22Rv1 (cell line): ENCODE results near the gene GMDS.

Experiments
- CTCF ChIP-seq: fragments of 450-650 bp; IDR thresholded peaks from 2 replicates; pipeline ENCODE4 v1.5.1; 2017; ENCODE audit warnings: mild to moderate bottlenecking
- ZFX ChIP-seq: fragments of 450-650 bp; IDR thresholded peaks from 2 replicates; pipeline ENCODE4 v1.6.1; 2017; ENCODE audit warnings: antibody characterized with exemption, borderline replicate concordance

DNA sequence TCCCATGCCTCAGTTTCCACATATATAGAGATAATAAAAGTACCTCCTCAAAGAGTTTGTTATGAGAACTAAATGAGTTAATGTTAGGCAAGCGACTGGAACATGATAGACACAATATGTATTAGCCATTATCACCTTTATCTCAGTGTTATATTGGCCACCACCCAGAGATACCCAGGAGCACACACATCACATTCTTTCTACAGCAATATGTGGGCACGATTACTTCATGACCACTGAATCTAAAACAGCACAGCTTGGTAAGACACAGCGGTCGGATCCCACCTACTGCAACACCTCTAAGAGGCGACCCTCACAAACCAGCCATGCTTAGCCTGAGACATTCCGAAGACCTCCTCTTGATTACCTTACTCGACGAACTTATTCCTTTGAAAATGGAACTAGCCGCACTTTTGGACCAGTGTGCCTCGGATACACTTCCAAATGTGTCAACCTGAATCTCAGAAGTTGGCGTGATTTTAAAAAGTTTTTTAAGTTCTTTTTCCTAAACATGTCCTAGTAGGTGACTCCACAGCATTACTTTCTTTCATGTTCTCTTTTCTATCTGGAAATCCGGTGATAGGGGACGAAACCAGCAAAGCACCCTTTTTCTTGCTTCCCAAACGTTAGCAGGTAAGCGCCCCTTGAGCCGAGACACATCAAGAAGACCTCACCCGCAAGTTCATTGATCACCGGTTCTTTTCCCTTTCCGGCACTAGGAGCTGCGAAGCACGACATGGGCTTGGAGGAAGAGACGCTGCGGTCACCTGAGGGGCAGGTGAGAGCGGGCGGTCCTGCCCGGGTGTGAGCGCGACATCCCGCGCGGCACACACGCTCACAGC lies 923 bp downstream of the GMDS start:
- TF ChIP-seq ZFX (no peak), CTCF (no peak)
